SK-MEL-5 (cell line): ENCODE measurements around the gene FGGY. TPM values are rescaled to one million over a fixed set of nuclear protein-coding genes. Genes with fewer than 3 reads are reported as not detected.
A peak's percentile ranks its signal among the peaks of the same experiment; 100 is the strongest.

ENCODE experiments used
- DNase-seq: peaks from one replicate; pipeline ENCODE4 v3.0.0-alpha.2; 2016; ENCODE audit warnings: low read depth, low spot score
- in situ Hi-C: cut with HindIII; loops from 2 replicates; pipeline ENCODE4 v1.10.0; 2016; ENCODE audit warnings: low sequenced_read_pairs, high pct_unique_total_duplicates, low pct_unique_long_range_greater_than_20kb
- total RNA-seq: library from RNA; depleted of rRNA; stranded (reverse); fragments of >200 nt; shearing (Covaris generic); gene quantifications from 2 replicates; pipeline ENCODE4 v1.2.3, GENCODE V29; 2014

FGGY gene
- total RNA-seq, 1 experiment from 2014 or later = 12.0 TPM

- DNase-seq = no peak
- in situ Hi-C loops = no loop called here
These were observed 94.6 kb downstream of the FGGY start for GRCh38 chr1:59391212-59392179.

GRCh38 chr1:59393211-59394180 is 96.6 kb downstream of the FGGY start:
- in situ Hi-C loops = no loop called here
- DNase-seq = peak; percentile 73

- no peak for DNase-seq
- in situ Hi-C loops = no loop called here
These were observed 98.0 kb downstream of the FGGY start for GRCh38 chr1:59394706-59395425.

- no peak for DNase-seq
- in situ Hi-C loops = no loop called here
These were observed 99.5 kb downstream of the FGGY start for GRCh38 chr1:59396387-59396786.

- DNase-seq = no peak
- in situ Hi-C loops = no loop called here
These were observed 100.4 kb downstream of the FGGY start for GRCh38 chr1:59397139-59397858.

GRCh38 chr1:59399642-59400041 is 102.7 kb downstream of the FGGY start:
- in situ Hi-C loops = no loop called here
- no peak for DNase-seq

GRCh38 chr1:59401581-59401980 is 104.7 kb downstream of the FGGY start:
- in situ Hi-C loops = no loop called here
- no peak for DNase-seq

- DNase-seq = no peak
- in situ Hi-C loops = no loop called here
These were observed 107.9 kb downstream of the FGGY start for GRCh38 chr1:59404796-59405195.

- DNase-seq = no peak
- in situ Hi-C loops = no loop called here
These were observed 109.7 kb downstream of the FGGY start for GRCh38 chr1:59406437-59407164.

- no peak for DNase-seq
- in situ Hi-C loops = no loop called here
These were observed 111.8 kb downstream of the FGGY start for GRCh38 chr1:59408608-59409240.

- in situ Hi-C loops = no loop called here
These were observed 112.7 kb downstream of the FGGY start for GRCh38 chr1:59409549-59409948.

GRCh38 chr1:59409986-59410385 is 113.1 kb downstream of the FGGY start:
- in situ Hi-C loops = no loop called here

More at GRCh38 chr1:59409549-59409948, 112.7 kb downstream of the FGGY start:
- no peak for DNase-seq

GRCh38 chr1:59410457-59410856 is 113.6 kb downstream of the FGGY start:
- in situ Hi-C loops = no loop called here
- no peak for DNase-seq

More at GRCh38 chr1:59409986-59410385, 113.1 kb downstream of the FGGY start:
- no peak for DNase-seq

- in situ Hi-C loops = no loop called here
- no peak for DNase-seq
These were observed 114.3 kb downstream of the FGGY start for GRCh38 chr1:59411147-59411546.

GRCh38 chr1:59412718-59413326 is 115.9 kb downstream of the FGGY start:
- no peak for DNase-seq

GRCh38 chr1:59413327-59413720 is 116.4 kb downstream of the FGGY start:
- no peak for DNase-seq
- in situ Hi-C loops = no loop called here

More at GRCh38 chr1:59412718-59413326, 115.9 kb downstream of the FGGY start:
- in situ Hi-C loops = no loop called here
